ENCODE results near the gene TLDC2.

Gene TLDC2

GRCh38 chr20:36881331-36881730 is 5.4 kb downstream of the TLDC2 start:
- Mint-ChIP-seq H3K27me3 (ENCODE audit: low read depth) (peaks cover 22% of the 10 kb centered on the region), H3K4me1 (no peaks in the 10 kb centered on the region), H3K4me3 (no peak overlapping the region), H3K9me3 (no peaks in the 10 kb centered on the region), H3K36me3 (ENCODE audit: low read depth) (no peaks in the 10 kb centered on the region), H3K27ac (no peak overlapping the region)
- TF ChIP-seq CTCF (IDR thresholded peaks at IDR 0.05; ENCODE audit: unreplicated experiment in 3 of 3), result no peak

GRCh38 chr20:36881888-36882287 is 6.0 kb downstream of the TLDC2 start:
- Mint-ChIP-seq H3K4me3 (no peak overlapping the region), H3K27me3 (ENCODE audit: low read depth) (peaks cover 22% of the 10 kb centered on the region), H3K4me1 (peaks cover 4% of the 10 kb centered on the region), H3K9me3 (no peaks in the 10 kb centered on the region), H3K36me3 (ENCODE audit: low read depth) (no peaks in the 10 kb centered on the region), H3K27ac (no peak overlapping the region)
- no peak for TF ChIP-seq CTCF (IDR thresholded peaks at IDR 0.05; ENCODE audit: unreplicated experiment in 3 of 3)

- Mint-ChIP-seq H3K27ac (no peak overlapping the region), H3K4me1 (peaks cover 15% of the 10 kb centered on the region), H3K27me3 (ENCODE audit: low read depth) (peaks cover 22% of the 10 kb centered on the region), H3K36me3 (ENCODE audit: low read depth) (no peaks in the 10 kb centered on the region), H3K4me3 (no peak overlapping the region), H3K9me3 (no peaks in the 10 kb centered on the region)
- no peak for TF ChIP-seq CTCF (IDR thresholded peaks at IDR 0.05; ENCODE audit: unreplicated experiment in 3 of 3)
Measured at GRCh38 chr20:36883977-36884535, 8.1 kb downstream of the TLDC2 start.

- H3K27me3 Mint-ChIP-seq (ENCODE audit: low read depth), result peaks cover 15% of the 10 kb centered on the region
- no peaks in the 10 kb centered on the region for H3K9me3 Mint-ChIP-seq
- no peak overlapping the region for H3K4me3 Mint-ChIP-seq
- H3K27ac Mint-ChIP-seq, result no peak overlapping the region
- no peaks in the 10 kb centered on the region for H3K36me3 Mint-ChIP-seq (ENCODE audit: low read depth)
- H3K4me1 Mint-ChIP-seq, result peaks cover 15% of the 10 kb centered on the region
- TF ChIP-seq CTCF (IDR thresholded peaks at IDR 0.05; ENCODE audit: unreplicated experiment in 3 of 3), result no peak
Measured at GRCh38 chr20:36885356-36885755, 9.4 kb downstream of the TLDC2 start.

- TF ChIP-seq CTCF (IDR thresholded peaks at IDR 0.05; ENCODE audit: unreplicated experiment in 3 of 3), result peak; percentile 95 to 97 (median 97)
- H3K36me3 Mint-ChIP-seq (ENCODE audit: low read depth), result no peaks in the 10 kb centered on the region
- peak overlapping the region; percentile 44 to 70 (median 54) for H3K4me3 Mint-ChIP-seq
- no peaks in the 10 kb centered on the region for H3K9me3 Mint-ChIP-seq
- H3K27ac Mint-ChIP-seq, result peak overlapping the region; percentile 19 to 68 (median 53)
- peaks cover 9% of the 10 kb centered on the region for H3K27me3 Mint-ChIP-seq (ENCODE audit: low read depth)
- H3K4me1 Mint-ChIP-seq, result peaks cover 15% of the 10 kb centered on the region
Measured at GRCh38 chr20:36886859-36887751, 11.2 kb downstream of the TLDC2 start.
